ENCODE measurements around the gene FNBP1. TPM values are rescaled to one million over a fixed set of nuclear protein-coding genes. Genes with fewer than 3 reads are reported as not detected.

The FNBP1 gene
- total RNA-seq, 1 donor from 2014 or later: 48.4 TPM

- H3K36me3 Mint-ChIP-seq (ENCODE audit: low read depth): peaks cover 21% of the 10 kb centered on the region
- no peak overlapping the region for H3K4me3 Mint-ChIP-seq
- no peak for DNase-seq (ENCODE audit: low read depth, low spot score)
- no peak overlapping the region for H3K27ac Mint-ChIP-seq (ENCODE audit: unreplicated experiment)
- TF ChIP-seq CTCF (conservative IDR thresholded peaks at IDR 0.05): no peak
- no peaks in the 10 kb centered on the region for H3K4me1 Mint-ChIP-seq
- no peaks in the 10 kb centered on the region for H3K27me3 Mint-ChIP-seq (ENCODE audit: low read depth)
- no peaks in the 10 kb centered on the region for H3K9me3 Mint-ChIP-seq
Measured at GRCh38 chr9:129909851-129910250, 133.1 kb downstream of the FNBP1 start.

GRCh38 chr9:129908906-129909305, 134.1 kb downstream of the FNBP1 start:
- no peaks in the 10 kb centered on the region for H3K27me3 Mint-ChIP-seq (ENCODE audit: low read depth)
- no peak for DNase-seq (ENCODE audit: low read depth, low spot score)

GRCh38 chr9:129907201-129907600, 135.8 kb downstream of the FNBP1 start:
- TF ChIP-seq CTCF (conservative IDR thresholded peaks at IDR 0.05): no peak
- no peaks in the 10 kb centered on the region for H3K27me3 Mint-ChIP-seq (ENCODE audit: low read depth)
- no peaks in the 10 kb centered on the region for H3K4me1 Mint-ChIP-seq
- H3K36me3 Mint-ChIP-seq (ENCODE audit: low read depth): peaks cover 25% of the 10 kb centered on the region
- no peak overlapping the region for H3K4me3 Mint-ChIP-seq
- no peaks in the 10 kb centered on the region for H3K9me3 Mint-ChIP-seq
- no peak overlapping the region for H3K27ac Mint-ChIP-seq (ENCODE audit: unreplicated experiment)
- no peak for DNase-seq (ENCODE audit: low read depth, low spot score)

More at GRCh38 chr9:129908906-129909305, 134.1 kb downstream of the FNBP1 start:
- H3K4me1 Mint-ChIP-seq: no peaks in the 10 kb centered on the region
- H3K4me3 Mint-ChIP-seq: no peak overlapping the region
- no peak overlapping the region for H3K27ac Mint-ChIP-seq (ENCODE audit: unreplicated experiment)
- peaks cover 25% of the 10 kb centered on the region for H3K36me3 Mint-ChIP-seq (ENCODE audit: low read depth)
- no peaks in the 10 kb centered on the region for H3K9me3 Mint-ChIP-seq
- TF ChIP-seq CTCF (conservative IDR thresholded peaks at IDR 0.05): no peak

- Mint-ChIP-seq H3K36me3 (ENCODE audit: low read depth) (peaks cover 25% of the 10 kb centered on the region), H3K27ac (ENCODE audit: unreplicated experiment) (no peak overlapping the region), H3K9me3 (no peaks in the 10 kb centered on the region), H3K4me1 (no peaks in the 10 kb centered on the region), H3K4me3 (no peak overlapping the region), H3K27me3 (ENCODE audit: low read depth) (no peaks in the 10 kb centered on the region)
- no peak for DNase-seq (ENCODE audit: low read depth, low spot score)
- no peak for TF ChIP-seq CTCF (conservative IDR thresholded peaks at IDR 0.05)
Measured at GRCh38 chr9:129906298-129906697, 136.7 kb downstream of the FNBP1 start.

- H3K9me3 Mint-ChIP-seq: no peaks in the 10 kb centered on the region
- H3K27me3 Mint-ChIP-seq (ENCODE audit: low read depth): no peaks in the 10 kb centered on the region
- no peak overlapping the region for H3K27ac Mint-ChIP-seq (ENCODE audit: unreplicated experiment)
- no peak overlapping the region for H3K4me3 Mint-ChIP-seq
- TF ChIP-seq CTCF (conservative IDR thresholded peaks at IDR 0.05): no peak
- no peak for DNase-seq (ENCODE audit: low read depth, low spot score)
- H3K4me1 Mint-ChIP-seq: no peaks in the 10 kb centered on the region
- peaks cover 29% of the 10 kb centered on the region for H3K36me3 Mint-ChIP-seq (ENCODE audit: low read depth)
Measured at GRCh38 chr9:129904734-129905133, 138.3 kb downstream of the FNBP1 start.

- H3K4me3 Mint-ChIP-seq: no peak overlapping the region
- H3K4me1 Mint-ChIP-seq: no peaks in the 10 kb centered on the region
- peaks cover 32% of the 10 kb centered on the region for H3K36me3 Mint-ChIP-seq (ENCODE audit: low read depth)
- no peaks in the 10 kb centered on the region for H3K27me3 Mint-ChIP-seq (ENCODE audit: low read depth)
- DNase-seq (ENCODE audit: low read depth, low spot score): no peak
- no peak overlapping the region for H3K27ac Mint-ChIP-seq (ENCODE audit: unreplicated experiment)
- H3K9me3 Mint-ChIP-seq: no peaks in the 10 kb centered on the region
- TF ChIP-seq CTCF (conservative IDR thresholded peaks at IDR 0.05): no peak
Measured at GRCh38 chr9:129902740-129903134, 140.3 kb downstream of the FNBP1 start.

All from neural crest cell (in vitro differentiated cells).